Endometrium (tissue), 2 donors: ENCODE results near the gene NR2E1.

Experiments
- FAIRE-seq: peaks from 2 replicates; lab custom pipeline; 2012; peaks lifted over from hg19 to GRCh38; lab: Jason Lieb, UNC
- donor health status: control.
- donor health status: control.

Gene NR2E1

GRCh38 chr6:108171291-108171917 lies 5.6 kb downstream of the NR2E1 start:
- no peak for FAIRE-seq

- FAIRE-seq, result no peak
Observed at GRCh38 chr6:108171918-108172516, 6.2 kb downstream of the NR2E1 start.

- no peak for FAIRE-seq
Observed at GRCh38 chr6:108174371-108175175, 8.8 kb downstream of the NR2E1 start.

- no peak for FAIRE-seq
Observed at GRCh38 chr6:108175176-108175591, 9.4 kb downstream of the NR2E1 start.

- no peak for FAIRE-seq
Observed at GRCh38 chr6:108175592-108176279, 9.9 kb downstream of the NR2E1 start.

- FAIRE-seq, result no peak
Observed at GRCh38 chr6:108176281-108177089, 10.7 kb downstream of the NR2E1 start.

GRCh38 chr6:108179741-108180140 lies 13.9 kb downstream of the NR2E1 start:
- FAIRE-seq, result no peak

- FAIRE-seq, result no peak
Observed at GRCh38 chr6:108180266-108180665, 14.4 kb downstream of the NR2E1 start.

GRCh38 chr6:108180776-108181175 lies 15.0 kb downstream of the NR2E1 start:
- FAIRE-seq, result no peak

- no peak for FAIRE-seq
Observed at GRCh38 chr6:108186226-108186625, 20.4 kb downstream of the NR2E1 start.

- no peak for FAIRE-seq
Observed at GRCh38 chr6:108187519-108187918, 21.7 kb downstream of the NR2E1 start.

GRCh38 chr6:108193131-108193530 lies 27.3 kb downstream of the NR2E1 start:
- no peak for FAIRE-seq

- FAIRE-seq, result no peak
Observed at GRCh38 chr6:108193835-108194234, 28.0 kb downstream of the NR2E1 start.

GRCh38 chr6:108194503-108194902 lies 28.7 kb downstream of the NR2E1 start:
- FAIRE-seq, result no peak

GRCh38 chr6:108195209-108195608 lies 29.4 kb downstream of the NR2E1 start:
- FAIRE-seq, result no peak

GRCh38 chr6:108198761-108199498 lies 33.1 kb downstream of the NR2E1 start:
- no peak for FAIRE-seq

GRCh38 chr6:108200186-108200585 lies 34.4 kb downstream of the NR2E1 start:
- FAIRE-seq, result no peak

- FAIRE-seq, result no peak
Observed at GRCh38 chr6:108200631-108201030, 34.8 kb downstream of the NR2E1 start.

GRCh38 chr6:108203189-108204112 lies 37.6 kb downstream of the NR2E1 start:
- FAIRE-seq, result no peak

- no peak for FAIRE-seq
Observed at GRCh38 chr6:108207013-108207412, 41.2 kb downstream of the NR2E1 start.
